GM12873 (cell line): ENCODE results near the gene STX7.

Experiments
- CTCF ChIP-seq: IDR thresholded peaks from 2 replicates; pipeline ENCODE4 v1.5.1; 2012; ENCODE audit warnings: low read depth, mild to moderate bottlenecking, moderate library complexity, low read length, control low read depth; ENCODE audit not compliant: insufficient read depth; ENCODE audit errors: missing control alignments

The STX7 gene, protein sequence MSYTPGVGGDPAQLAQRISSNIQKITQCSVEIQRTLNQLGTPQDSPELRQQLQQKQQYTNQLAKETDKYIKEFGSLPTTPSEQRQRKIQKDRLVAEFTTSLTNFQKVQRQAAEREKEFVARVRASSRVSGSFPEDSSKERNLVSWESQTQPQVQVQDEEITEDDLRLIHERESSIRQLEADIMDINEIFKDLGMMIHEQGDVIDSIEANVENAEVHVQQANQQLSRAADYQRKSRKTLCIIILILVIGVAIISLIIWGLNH

GRCh38 chr6:132512638-132513632 is at the start of gene STX7:
Gene STX7, minus strand, starts transcription at chr6:132513116. Its CDS starts 9,586 bp downstream, at chr6:132503530.
- TF ChIP-seq CTCF, result no peak

DNA sequence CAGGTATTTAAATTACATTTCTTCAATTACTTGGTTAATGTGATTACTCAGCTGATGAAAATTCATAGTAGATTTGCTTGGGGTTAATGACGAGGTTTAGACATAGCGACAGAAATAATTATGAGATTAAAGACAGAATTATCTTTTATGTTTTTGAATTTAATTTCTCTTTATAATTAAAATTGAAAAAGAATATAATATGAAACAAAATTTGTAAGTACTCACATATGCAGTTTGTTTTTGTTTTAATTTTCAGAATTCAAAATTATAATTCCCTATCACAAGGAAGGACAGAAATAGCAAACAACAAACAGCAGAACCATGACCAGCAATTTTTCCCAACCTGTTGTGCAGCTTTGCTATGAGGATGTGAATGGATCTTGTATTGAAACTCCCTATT is 39.5 kb upstream of the STX7 start, which contains the start of gene TAAR8:
Gene TAAR8 (plus strand): TSS at position 301 of the 400 bp plus-strand sequence. CDS start 21 bp downstream, at position 322.
- no peak for TF ChIP-seq CTCF

DNA sequence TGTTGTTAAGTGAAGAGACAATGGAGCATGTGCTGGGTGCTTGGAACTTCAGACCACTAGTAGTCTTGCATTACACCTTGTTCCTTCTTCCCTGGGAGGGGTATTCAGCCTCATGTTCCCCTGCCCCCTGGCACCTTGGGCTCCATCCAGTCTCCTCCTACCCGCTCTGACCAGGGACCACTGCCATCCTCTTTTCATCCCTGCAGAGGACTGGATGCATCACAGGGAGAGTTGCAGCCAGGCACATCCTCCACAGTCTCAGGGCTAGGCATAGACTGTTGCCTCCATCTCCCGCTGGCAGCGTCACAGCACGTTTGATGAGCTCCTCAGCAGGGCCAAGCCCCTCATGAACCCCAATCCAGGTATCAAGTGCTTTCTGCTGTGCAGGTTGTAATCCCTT is 38.3 kb upstream of the STX7 start:
- TF ChIP-seq CTCF, result no peak

DNA sequence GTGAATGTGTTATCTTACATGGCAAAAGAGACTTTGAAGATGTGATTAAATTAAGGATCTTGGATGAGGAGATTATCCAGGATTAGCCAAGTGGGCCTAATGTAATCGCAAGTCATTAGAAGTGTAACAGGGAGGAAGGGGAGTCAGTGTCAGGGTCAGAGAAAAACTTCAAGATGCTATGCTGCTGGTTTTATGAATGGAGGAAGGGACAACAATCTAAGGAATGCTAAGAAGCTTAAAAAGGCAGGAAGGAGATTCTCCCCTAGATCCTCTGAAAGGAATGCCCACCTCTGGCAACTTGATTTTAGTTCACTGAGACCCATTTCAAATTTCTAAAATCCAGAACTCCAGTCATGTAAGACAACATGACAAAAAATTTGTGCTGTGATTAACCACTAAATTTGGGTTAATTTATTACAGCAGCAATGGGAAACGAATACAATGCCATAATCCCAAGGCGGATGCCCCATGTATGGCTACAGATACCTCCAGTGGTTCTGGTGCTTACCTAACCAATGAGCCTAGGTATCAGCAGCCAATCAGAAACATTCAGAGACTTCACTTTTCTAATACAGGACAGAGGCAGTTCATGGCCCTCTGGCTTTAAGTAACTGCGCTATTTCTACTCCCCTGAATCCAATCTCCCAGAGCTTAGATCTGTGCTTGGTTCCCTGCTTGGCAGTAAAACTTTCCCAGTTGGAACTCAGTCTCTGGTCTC is 36.0 kb upstream of the STX7 start:
- TF ChIP-seq CTCF, result no peak

DNA sequence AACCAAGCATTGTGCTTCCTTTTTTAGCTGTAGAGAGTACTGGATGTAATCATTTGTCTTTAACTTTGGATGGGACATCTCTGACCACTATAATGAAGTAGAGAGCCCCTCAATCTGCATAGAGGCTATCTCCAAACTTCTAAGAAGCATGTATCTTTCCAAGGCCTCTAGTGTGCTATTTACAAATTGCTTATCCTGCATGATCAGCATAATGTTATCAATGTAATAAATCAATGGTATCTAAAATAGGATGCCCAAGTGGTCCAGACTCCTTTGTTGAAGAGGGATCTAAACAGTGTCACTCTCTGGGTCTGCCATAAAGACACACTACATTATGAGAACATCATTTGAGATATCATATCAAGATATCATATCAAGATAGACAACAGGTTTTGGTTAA is 31.9 kb upstream of the STX7 start:
- TF ChIP-seq CTCF, result no peak

GRCh38 chr6:132537977-132538376 is 25.1 kb upstream of the STX7 start, which contains the start of gene TAAR9:
Gene TAAR9, plus strand, starts transcription at chr6:132538277. Its CDS starts 13 bp downstream, at chr6:132538290.
- no peak for TF ChIP-seq CTCF

- no peak for TF ChIP-seq CTCF
These were observed 24.2 kb upstream of the STX7 start for GRCh38 chr6:132537145-132537544.
